Measurements from ENCODE around the gene CNTNAP5.

Gene CNTNAP5

DNA sequence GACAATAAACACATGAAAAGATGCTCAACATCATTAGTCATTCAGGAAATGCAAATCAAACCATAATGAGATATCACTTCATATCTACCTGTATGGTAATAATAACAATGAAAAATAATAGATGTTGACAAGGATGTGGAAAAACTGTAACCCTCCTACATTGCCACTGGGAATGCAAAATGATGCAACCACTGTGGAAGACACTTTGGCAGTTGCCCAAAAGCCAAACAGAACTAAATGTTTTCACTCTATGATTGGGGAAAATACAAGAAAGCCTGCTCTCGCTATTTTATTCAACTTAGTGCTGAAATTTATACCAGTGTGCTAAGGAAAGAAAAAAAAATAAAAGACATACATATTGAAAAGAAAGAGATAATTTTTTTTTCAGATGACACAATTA, 934.5 kb downstream of the CNTNAP5 start:
- DNase-seq (ENCODE audit: low read depth): no peak
- no peak overlapping the region for H3K4me3 ChIP-seq (ENCODE audit: low read length)
- TF ChIP-seq CTCF (conservative IDR thresholded peaks at IDR 0.05; ENCODE audit: low read depth, low read length): no peak

GRCh38 chr2:124961132-124961531, 936.0 kb downstream of the CNTNAP5 start:
- H3K4me3 ChIP-seq (ENCODE audit: low read length): no peak overlapping the region
- no peak for TF ChIP-seq CTCF (conservative IDR thresholded peaks at IDR 0.05; ENCODE audit: low read depth, low read length)
- DNase-seq (ENCODE audit: low read depth): no peak
